Measurements from ENCODE around the gene ATF1.
A peak's percentile ranks its signal among the peaks of the same experiment; 100 is the strongest.
"Not testable (repeated sequence)": the region's sequence is repeated elsewhere in the genome, so short reads cannot be mapped to it uniquely, and the experiment has no call there.

ATF1 gene

DNA sequence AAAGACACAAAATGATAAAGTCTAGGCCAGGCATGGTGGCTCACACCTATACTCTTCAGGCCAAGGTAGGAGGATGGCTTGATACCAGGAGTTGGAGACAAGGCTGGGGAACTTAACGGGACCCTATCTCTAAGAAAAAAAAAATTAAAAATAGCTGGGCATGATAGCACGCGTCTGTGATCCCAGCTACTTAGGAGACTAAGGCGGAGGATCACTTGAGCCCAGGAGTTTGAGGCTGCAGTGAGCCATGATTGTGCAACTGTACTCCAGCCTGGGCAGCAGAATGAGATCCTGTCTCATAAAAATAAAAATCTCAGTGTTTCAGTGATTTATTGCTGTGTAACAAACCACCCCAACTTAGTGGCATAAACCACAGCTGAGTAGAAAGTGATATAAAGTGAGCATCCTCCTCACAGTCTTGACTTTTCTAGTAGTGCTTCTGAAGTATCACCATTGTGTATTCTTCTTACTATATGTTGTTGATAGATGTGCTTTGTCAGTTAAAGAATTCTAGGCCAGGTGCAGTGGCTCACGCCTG is 10.6 kb upstream of the ATF1 start:
- DNase-seq (ENCODE audit: low read depth): no peak

DNA sequence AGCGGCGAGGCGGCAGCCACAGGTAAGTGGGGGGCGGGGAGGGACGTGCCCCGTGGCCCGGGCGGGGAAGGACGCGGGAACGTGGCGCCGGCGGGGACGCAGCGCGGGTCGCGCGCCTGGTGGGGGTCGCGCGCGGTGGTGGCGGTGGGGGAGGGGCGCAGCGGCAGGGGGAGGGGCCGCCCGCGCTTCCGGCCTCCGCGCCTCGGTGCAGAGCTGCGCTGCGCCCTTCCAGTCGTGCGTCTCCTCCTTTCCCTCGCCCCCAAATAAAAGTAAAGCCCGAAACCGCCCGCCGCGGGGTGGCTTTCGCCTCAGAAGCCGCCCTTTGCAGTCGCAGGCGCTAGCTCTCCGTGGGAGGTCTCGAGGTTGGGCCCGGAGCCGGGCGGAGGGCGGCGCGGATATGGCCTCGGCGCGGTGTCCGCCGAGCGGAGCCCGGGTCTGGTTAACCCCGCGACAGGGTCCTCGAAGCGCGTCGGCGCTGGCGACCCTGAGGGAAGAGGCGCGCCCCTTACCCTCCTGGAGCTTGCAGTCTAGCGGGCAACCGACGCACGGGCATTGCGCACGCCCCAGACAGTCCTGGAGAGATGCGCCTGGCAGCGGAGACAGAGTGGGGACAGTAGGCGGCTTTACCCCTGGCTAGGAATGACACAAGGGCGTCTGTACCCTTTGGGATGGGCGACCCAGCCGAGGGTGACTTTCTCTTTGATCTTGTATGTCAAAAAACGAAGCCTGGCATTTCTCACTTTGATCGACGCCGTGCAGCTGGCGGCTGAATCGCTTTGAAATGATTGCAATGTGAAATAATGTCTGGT is 589 bp downstream of the ATF1 start:
- peak; percentile 70 for DNase-seq (ENCODE audit: low read depth)

DNA sequence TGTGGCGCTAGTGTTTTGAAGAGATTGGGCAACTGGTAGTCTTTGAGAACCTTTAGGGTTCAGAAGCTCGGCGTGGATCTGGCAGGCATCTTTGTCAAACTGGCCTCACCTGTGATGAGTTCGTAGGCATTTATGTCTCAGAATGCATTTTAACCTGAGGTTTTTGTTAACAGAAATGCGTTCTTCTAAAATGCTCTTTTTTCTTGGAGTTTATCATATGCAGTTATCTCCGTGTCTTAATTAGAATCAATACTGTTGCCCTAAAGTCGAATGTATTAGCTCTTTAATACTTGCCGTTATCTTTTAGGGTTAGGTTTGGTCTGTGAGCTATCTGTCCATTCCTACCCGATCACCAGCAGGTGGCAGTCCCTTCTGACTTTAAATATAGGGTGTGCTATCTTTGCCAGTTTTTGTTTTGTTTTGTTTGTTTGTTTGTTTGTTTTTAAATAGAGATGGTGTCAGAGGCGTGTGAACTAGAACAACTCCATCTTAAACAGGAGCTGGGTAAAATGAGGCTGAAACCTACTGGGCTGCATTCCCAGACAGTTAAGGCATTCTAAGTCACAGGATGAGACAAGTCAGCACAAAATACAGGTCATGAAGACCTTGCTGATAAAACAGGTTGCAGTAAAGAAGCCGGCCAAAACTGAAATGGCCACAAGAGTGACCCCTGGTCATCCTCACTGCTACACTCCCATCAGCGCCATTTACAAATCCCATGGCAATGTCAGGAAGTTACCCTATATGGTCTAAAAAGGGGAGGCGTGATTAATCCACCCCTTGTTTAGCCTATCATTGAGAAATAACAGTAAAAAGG is 1.4 kb downstream of the ATF1 start:
- DNase-seq (ENCODE audit: low read depth): peak; percentile 31

DNA sequence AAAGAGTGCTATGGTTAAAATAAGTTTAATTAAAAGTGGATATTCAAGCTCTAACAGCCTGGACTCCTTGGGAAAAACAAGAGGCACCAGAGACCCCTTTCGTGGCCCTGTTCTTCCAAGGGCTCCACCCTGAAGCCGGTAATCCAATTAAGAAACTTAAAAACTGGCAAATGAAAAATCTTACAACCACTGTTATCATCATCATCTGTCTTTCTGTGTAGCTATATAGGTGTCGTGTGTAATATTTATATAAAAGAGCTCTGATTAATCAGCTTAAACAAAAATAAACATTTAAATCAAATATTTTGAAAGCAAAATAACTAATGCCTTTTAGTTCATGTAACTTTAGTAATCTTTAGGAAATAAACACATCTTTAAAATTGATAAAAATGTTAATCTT is 4.5 kb downstream of the ATF1 start:
- no peak for DNase-seq (ENCODE audit: low read depth)

DNA sequence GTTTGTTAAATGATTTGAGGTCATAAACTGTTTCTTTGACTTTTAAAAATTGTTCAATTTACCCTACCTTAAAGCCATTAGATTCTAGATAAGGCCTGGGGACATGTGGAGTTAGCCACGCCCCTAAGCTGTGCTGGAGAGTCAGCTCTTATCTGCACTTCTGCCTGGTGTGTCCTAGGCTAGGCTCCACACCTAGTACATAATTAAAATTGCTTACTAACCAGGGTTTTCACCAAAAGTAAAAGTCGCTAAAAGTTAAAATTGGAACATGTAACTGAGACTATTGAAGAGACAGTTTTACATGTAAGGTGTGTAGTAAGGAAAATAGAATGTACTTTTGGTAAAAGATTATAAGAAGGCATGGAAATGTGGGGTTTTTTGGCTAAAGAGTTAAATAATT is 4.9 kb downstream of the ATF1 start:
- not testable (repeated sequence) for DNase-seq (ENCODE audit: low read depth)

DNA sequence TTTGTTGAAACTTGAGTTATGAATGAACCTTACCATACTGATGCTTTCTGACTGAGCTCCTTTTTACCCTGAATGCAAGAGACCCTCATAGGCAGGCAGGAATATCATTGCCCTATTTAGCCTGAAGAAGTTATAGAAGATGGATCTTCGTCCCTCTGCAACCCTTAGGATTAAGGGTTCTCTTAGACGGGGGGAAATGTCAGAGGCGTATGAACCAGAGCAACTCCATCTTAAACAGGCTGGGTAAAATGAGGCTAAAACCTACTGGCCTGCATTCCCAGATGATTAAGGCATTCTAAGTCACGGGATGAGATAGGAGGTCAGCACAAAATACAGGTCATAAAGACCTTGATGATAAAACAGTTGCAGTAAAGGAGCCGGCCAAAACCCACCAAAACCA is 7.5 kb downstream of the ATF1 start:
- no peak for DNase-seq (ENCODE audit: low read depth)

DNA sequence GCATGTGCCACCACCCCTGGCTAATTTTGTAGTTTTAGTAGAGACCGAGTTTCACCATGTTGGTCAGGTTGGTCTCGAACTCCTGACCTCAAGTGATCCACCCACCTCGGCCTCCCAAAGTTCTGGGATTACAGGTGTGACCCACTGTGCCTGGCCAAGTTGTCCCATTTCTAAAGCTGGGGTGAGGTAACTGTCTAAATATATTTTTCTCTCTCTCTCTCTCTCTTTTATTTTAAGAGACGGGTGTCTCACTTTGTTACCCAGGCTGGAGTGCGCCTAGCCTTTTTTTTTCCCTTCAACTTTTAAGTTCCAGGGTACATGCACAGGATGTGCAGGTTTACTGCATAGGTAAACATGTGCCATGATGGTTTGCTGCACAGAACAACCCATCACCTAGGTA is 8.6 kb downstream of the ATF1 start:
- DNase-seq (ENCODE audit: low read depth): no peak

DNA sequence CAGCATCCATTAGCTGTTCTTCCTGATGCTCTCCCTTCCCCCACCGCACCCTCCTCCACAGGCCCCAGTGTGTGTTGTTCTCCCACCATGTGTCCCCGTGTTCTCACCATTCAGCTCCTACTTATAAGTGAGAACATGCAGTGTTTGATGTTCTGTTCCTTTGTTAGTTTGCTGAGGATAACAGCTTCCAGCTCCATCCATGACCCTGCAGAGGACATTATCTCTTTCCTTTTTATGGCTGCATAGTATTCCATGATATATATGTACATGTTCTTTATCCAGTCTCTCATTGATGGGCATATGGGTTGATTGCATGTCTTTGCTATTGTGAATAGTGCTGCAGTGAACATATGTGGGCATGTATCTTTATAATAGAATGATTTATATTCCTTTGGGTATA is 9.0 kb downstream of the ATF1 start:
- DNase-seq (ENCODE audit: low read depth): no peak

DNA sequence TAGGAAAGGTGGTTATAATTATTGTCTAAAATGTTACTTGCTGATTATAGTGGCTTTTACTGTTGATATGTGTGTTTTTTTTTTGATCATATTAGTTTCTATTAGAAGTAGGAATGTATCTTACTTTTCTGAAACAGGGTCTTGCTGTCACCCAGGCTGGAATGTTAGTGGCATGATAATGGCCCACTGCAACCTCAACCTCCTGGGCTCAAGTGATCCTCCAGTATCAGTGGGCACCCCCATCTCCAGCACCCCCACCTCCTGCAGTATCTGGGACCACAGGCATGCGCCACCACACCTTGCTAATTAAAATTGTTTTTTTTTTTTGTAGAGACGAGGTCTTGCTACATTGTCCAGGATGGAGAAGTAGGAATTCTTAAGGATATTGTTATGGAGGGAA is 11.3 kb downstream of the ATF1 start:
- DNase-seq (ENCODE audit: low read depth): no peak

DNA sequence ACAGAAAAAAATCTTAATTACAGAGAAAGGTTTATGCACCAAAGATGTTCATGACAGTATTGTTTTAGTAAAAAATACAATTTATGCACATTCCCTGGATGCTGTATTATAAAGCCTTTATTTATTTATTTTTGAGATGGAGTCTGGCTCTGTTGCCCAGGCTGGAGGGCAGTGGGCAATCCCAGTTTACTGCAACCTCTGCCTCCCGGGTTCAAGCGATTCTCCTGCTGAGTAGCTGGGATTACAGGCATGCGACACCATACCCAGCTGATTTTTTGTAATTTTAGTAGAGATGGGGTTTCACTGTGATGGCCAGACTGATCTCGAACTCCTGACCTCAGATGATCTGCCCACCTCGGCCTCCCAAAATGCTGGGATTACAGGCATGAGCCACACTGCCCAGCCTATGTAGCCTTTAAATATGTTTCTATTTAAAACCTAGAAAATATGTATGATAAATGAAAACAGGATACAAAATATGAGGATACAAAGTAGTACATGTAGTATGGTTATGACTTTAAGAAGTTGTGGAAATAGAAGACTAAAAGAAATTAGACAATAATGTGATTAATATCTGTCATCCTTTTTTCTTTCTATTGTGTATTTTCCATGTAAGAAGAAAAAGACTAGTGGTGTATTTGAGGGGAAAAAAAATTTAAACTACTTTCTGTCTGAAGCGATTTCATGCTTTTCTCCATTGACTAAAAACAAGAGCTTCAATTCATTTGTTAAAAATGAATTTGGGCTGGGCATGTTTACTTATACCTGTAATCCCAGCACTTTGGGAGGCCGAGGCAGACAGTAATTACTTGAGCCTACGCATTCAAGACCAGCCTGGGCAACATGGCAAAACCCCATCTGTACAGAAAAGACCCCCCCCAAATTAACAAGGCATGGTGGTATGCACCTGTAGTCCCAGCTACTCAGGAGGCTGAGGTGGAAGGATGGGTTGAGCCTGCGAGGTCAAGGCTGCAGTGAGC is 13.1 kb downstream of the ATF1 start:
- DNase-seq (ENCODE audit: low read depth): no peak

DNA sequence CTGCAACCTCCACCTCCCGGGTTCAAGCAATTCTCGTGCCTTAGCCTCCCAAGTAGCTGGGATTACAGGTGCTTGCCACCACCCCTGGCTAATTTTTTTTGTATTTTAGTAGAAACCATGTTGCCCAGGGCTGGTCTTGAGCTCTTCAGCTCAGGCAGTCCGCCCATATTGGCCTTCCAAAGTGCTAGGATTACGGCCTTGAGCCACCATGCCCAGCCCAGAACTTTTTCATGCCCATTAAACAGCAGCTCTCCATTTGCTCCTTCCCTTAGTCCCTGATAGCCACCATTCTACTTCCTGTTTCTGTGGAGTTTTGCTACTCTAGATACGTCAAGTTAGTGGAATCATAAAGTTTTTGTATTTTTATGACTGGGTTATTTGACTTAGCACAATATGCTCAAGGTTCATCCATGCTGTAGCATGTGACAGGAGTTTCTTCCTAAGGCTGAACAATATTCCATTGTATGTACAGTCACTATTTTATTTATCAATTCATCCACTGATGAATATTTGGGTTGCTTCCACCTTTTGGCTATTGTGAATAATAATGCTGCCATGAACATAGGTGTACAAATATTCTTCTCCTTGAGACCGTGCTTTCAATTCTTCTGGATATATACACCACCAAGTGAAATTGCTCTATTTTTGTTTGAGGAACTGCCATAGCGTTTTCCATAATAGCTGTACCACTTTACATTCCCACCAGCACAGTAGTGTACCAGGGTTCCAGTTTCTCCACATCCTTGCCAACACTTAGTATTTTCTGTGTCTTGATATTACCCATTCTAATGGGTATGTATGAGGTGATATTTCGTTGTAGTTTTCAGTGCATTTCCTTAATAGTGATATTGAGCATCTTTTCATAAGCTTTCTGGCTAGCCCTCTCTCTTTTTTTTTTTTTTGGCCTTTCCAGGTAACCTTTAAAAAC is 15.0 kb downstream of the ATF1 start:
- no peak for DNase-seq (ENCODE audit: low read depth)

DNA sequence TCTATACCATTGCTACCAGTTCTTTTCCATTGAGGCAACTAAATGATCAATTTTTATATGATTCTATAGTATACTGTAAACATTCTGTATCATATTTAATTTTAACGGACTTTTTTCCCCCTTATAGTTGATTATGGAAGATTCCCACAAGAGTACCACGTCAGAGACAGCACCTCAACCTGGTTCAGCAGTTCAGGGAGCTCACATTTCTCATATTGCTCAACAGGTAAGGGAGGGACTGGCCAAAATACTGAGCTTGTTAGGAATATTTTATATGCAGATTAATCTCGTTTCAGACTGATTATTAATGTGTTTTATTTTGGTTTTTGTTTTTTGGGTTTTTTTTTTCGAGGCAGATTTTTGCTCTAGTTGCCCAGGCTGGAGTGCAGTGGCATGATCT is 16.1 kb downstream of the ATF1 start:
- DNase-seq (ENCODE audit: low read depth): no peak

DNA sequence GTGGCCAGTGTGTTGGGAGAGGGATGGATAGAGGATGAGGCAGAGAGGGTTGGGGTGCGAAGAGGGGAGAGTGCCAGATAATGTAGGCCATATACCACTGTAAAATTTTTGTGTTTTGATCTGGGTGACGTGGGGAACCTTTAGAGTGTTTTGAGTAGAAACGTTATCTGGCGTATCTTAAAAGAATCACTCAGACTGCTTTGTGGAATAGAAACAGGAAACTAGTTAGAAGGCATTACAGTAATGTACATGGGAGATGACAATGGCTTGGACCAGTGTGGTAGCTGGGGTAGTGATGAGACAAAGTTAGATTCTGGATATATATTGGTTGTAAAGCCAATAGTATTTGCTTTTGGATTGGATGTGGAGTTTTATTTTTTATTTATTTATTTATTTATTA is 20.6 kb downstream of the ATF1 start:
- DNase-seq (ENCODE audit: low read depth): no peak

DNA sequence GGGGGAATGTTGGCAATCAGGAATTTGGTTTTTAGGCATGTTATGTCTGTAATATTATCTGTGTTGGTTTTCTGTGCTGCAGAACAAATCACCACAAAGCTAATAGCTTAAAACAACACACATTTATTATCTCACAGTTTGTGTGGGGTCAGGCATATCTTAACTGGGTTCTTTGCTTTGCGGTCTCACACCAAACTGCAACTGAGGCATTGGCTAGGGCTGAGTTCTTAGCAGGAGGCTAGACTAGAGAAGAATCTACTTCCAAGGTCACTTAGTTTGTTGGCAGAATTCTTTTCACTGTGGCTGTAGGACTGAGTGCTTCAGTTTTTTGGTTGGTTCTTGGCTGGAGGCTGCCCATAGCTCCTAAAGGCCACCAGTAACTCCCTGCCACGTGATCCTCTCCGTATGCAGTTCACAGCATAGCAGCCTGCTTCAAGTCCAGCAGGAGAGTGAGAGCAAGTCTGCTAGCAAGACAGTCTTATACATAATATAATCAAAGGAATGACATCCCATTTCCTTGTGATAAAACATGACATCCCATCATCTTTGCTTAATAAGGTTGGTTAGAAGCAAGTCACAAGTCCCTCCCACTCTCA is 21.6 kb downstream of the ATF1 start:
- no peak for DNase-seq (ENCODE audit: low read depth)

DNA sequence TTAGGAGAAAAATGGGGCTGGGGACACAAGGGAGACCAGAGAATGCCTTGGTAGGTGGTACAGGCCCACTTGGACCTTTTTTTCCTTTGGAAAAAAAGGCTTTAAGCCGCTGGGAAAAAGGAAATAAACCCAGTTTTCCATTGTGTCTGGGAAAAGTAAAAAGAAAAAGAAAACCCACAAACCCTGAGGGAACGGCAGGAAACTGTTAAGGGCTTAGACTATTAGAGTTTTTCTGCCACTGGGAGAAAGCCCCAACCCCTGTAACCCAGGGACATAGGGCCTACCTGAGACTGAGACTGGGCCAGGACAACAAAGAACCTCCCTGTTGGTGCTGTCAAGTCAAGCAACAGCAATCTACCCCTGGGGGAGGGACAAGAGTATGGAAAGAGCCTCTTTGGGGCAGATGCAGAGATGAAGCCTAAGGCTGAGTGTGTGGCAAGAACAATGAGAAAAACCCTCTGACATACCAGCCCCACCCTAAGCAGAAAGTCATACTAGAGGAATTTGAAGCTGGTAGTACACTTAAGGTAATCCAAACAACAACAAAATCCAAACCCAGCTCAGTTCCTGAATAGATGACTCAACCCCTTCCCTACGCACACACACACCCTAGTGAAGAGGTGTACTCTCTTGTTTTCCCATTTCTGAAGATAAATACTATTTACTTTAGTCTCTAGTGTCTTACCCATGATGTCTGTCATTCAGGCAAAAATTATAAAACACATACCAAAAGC is 22.8 kb downstream of the ATF1 start:
- DNase-seq (ENCODE audit: low read depth): no peak

DNA sequence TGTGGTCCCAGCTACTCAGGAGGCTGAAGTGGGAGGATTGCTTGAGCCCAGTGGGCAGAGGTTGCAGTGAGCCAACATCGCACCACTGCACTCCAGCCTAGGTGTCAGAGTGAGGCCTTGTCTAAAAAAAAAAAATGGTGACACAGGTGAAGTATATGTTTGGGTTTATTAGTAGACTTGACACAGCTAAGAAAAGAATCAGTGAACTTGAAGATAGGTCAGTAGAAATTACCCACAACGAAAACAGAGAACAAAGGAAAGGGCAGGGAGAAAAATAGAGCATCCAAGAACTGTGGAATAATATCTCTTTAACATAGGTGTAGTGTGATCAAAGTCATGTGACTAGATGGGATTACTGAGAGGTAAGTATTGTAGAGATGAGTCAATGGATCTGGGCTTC is 23.7 kb downstream of the ATF1 start:
- no peak for DNase-seq (ENCODE audit: low read depth)

DNA sequence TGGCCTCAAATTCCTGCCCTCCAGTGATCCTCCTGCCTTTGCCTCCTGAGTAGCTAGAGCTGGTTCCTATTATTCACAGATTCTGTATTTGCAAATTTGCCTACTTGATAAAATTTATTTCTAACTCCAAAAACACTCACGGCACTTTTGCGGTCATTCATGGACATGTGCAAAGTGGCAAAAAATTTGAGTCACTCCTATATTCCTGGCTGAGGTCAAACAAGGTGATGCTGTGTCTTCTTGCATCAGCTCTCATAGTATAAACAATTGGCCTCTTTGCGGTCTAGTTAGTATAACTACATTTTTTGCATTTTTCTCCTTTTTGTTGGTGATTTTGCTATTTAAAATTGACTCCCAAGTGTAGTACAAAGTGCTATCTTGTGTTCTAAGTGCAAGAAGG is 24.7 kb downstream of the ATF1 start:
- no peak for DNase-seq (ENCODE audit: low read depth)

DNA sequence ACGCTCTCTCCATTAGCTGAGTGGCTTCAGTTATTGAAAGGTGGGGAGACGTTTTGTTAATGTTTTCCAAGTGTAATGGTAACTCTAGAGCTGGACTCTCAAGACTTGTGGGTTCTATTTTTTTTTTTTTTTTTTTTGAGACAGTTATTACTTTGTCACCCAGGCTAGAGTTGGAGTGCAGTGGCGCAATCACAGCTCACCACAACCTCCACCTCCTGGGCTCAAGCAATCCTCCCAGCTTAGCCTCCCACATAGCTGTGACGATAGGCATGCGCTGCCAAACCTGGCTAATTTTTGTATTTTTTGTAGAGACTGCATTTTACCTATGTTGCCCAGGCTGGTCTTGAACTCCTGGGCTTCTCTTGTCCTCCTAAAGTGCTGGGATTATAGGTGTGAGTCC is 26.2 kb downstream of the ATF1 start:
- no peak for DNase-seq (ENCODE audit: low read depth)

DNA sequence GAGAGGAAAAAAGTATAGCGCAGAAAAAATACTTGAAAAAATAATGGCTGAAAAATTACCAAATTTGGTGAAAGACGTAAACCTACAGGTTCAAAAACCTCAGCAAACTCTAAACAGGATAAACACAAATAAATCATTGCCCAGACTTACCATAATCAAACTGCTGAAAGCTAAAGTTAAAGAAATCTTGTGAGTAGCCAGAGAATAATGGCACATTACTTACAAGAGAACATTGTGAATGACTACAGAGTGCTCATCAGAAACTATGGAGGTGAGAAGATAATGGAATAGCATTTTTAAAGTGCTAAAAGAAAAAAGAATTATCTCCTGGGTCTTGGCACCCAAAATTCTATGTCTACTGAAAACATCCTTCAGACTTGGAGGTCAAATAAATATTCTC is 36.0 kb downstream of the ATF1 start:
- no peak for DNase-seq (ENCODE audit: low read depth)

Measured in activated T-cell treated with anti-CD3 and anti-CD28 coated beads for 1 hour (primary cell).